Fibroblast of lung (primary cell): ENCODE measurements around the gene PAIP2. TPM values are rescaled to one million over a fixed set of nuclear protein-coding genes. Genes with fewer than 3 reads are reported as not detected.

ENCODE experiments used
- DNase-seq, 2 donors: peaks; one replicate each; pipeline versions ENCODE4 v3.0.0 to v3.0.0-alpha.2; 2010; ENCODE audit warnings: low read depth in 2 of 2
- H2AFZ ChIP-seq: 2 replicates; pipeline ENCODE4 v1.5.1; 2012; ENCODE audit warnings: low read length, control low read depth, inconsistent platforms
- H3K27ac ChIP-seq: 2 replicates; pipeline ENCODE4 v1.5.1; 2011; ENCODE audit warnings: low read length, control low read depth; ENCODE audit not compliant: insufficient read depth
- H3K27me3 ChIP-seq: 2 replicates; pipeline ENCODE4 v1.5.1; 2011; ENCODE audit warnings: mild to moderate bottlenecking, low read length; ENCODE audit not compliant: control insufficient read depth, insufficient read depth
- H3K36me3 ChIP-seq: 2 replicates; pipeline ENCODE4 v1.5.1; 2011; ENCODE audit warnings: low read length; ENCODE audit not compliant: control insufficient read depth, insufficient read depth
- H3K4me1 ChIP-seq: 2 replicates; pipeline ENCODE4 v1.5.1; 2011; ENCODE audit warnings: low read length; ENCODE audit not compliant: control insufficient read depth, insufficient read depth; ENCODE audit errors: extremely low read depth
- H3K4me2 ChIP-seq: 2 replicates; pipeline ENCODE4 v1.5.1; 2011; ENCODE audit warnings: low read length, control low read depth; ENCODE audit not compliant: insufficient read depth; ENCODE audit errors: extremely low read depth
- H3K4me3 ChIP-seq, 4 experiments: fragments of 200-600 bp in 1 of 4; sonication (generic) in 1 of 4; replicated peaks in 1 of 4; 2 replicates each; pipeline ENCODE4 v1.5.1; 2011 to 2016; ENCODE audit warnings: low read length in 4 of 4, low read depth in 3 of 4, mild to moderate bottlenecking in 3 of 4, control low read depth in 2 of 4, inconsistent platforms in 1 of 4, mixed read lengths in 1 of 4; ENCODE audit not compliant: insufficient read depth in 1 of 4; ENCODE audit errors: control extremely low read depth in 1 of 4
- H3K79me2 ChIP-seq: 2 replicates; pipeline ENCODE4 v1.5.1; 2012; ENCODE audit warnings: mild to moderate bottlenecking, low read length, inconsistent platforms; ENCODE audit not compliant: control insufficient read depth, insufficient read depth
- H3K9ac ChIP-seq: 2 replicates; pipeline ENCODE4 v1.5.1; 2011; ENCODE audit warnings: mild to moderate bottlenecking, low read length, control low read depth; ENCODE audit not compliant: insufficient read depth
- H3K9me3 ChIP-seq: 2 replicates; pipeline ENCODE4 v1.5.1; 2012; ENCODE audit warnings: low read depth, low read length; ENCODE audit not compliant: control insufficient read depth, insufficient read depth
- H4K20me1 ChIP-seq: 2 replicates; pipeline ENCODE4 v1.5.1; 2011; ENCODE audit warnings: low read length; ENCODE audit not compliant: control insufficient read depth, insufficient read depth; ENCODE audit errors: extremely low read depth
- CTCF ChIP-seq, 2 donors: IDR thresholded peaks in 1 of 2; conservative IDR thresholded peaks in 1 of 2; 1 replicate in 1 of 2; 2 replicates in 1 of 2; pipeline ENCODE4 v1.5.1; 2011 to 2012; ENCODE audit warnings: low read length in 2 of 2, control low read depth in 1 of 2, inconsistent platforms in 1 of 2, low read depth in 1 of 2, mild to moderate bottlenecking in 1 of 2
- EZH2 ChIP-seq: IDR thresholded peaks from 2 replicates; pipeline ENCODE4 v1.5.1; 2012; ENCODE audit warnings: low read length, control low read depth, mild to moderate bottlenecking; ENCODE audit errors: missing control alignments
- polyA plus RNA-seq, 2 donors: library from polyadenylated mRNA; depleted of rRNA in 1 of 2; stranded (reverse) in 1 of 2; unstranded in 1 of 2; fragments of >200 nt; gene quantifications; 2 replicates each; pipeline ENCODE4 v1.2.1, GENCODE V29; 2011 to 2012; ENCODE audit warnings: missing spikeins in 1 of 2
- total RNA-seq: library from RNA; depleted of rRNA; stranded (reverse); fragments of >200 nt; gene quantifications from 2 replicates; pipeline ENCODE4 v1.2.1, GENCODE V29; 2014

The PAIP2 gene
- total and polyA plus RNA-seq, 2 donors (not counting 1 experiment from before 2014, with no cell fraction given) = 59.0 to 105 TPM

- H4K20me1 ChIP-seq = no peaks in the 10 kb centered on the region
- no peak overlapping the region for H2AFZ ChIP-seq
- no peaks in the 10 kb centered on the region for H3K79me2 ChIP-seq
- no peak overlapping the region for H3K27ac ChIP-seq
- TF ChIP-seq CTCF (conservative IDR thresholded peaks at IDR 0.05 in 1 of 2, IDR thresholded peaks at IDR 0.05 in 1 of 2; ENCODE audit: low read depth in 1 of 2, low read length in 2 of 2) = no peak
- no peak for TF ChIP-seq EZH2
- H3K4me1 ChIP-seq = peaks cover 3% of the 10 kb centered on the region
- no peaks in the 10 kb centered on the region for H3K36me3 ChIP-seq
- no peak for DNase-seq
- H3K4me2 ChIP-seq = no peak overlapping the region
- H3K9ac ChIP-seq = no peak overlapping the region
- H3K27me3 ChIP-seq = no peaks in the 10 kb centered on the region
- no peak overlapping the region for H3K4me3 ChIP-seq
- no peaks in the 10 kb centered on the region for H3K9me3 ChIP-seq
Measured at GRCh38 chr5:139410993-139411828, 69.6 kb downstream of the PAIP2 start.

GRCh38 chr5:139413153-139413552, 71.5 kb downstream of the PAIP2 start:
- Histone ChIP-seq H3K27ac (no peak overlapping the region), H4K20me1 (no peaks in the 10 kb centered on the region), H3K79me2 (no peaks in the 10 kb centered on the region), H2AFZ (no peak overlapping the region), H3K9ac (no peak overlapping the region), H3K9me3 (no peaks in the 10 kb centered on the region), H3K4me3 (no peak overlapping the region), H3K4me1 (peaks cover 3% of the 10 kb centered on the region), H3K27me3 (no peaks in the 10 kb centered on the region), H3K36me3 (peaks cover 2% of the 10 kb centered on the region), H3K4me2 (no peak overlapping the region)
- TF ChIP-seq EZH2 = no peak
- no peak for DNase-seq

- peaks cover 2% of the 10 kb centered on the region for H3K36me3 ChIP-seq
- no peak for DNase-seq
- H3K9ac ChIP-seq = no peak overlapping the region
- no peaks in the 10 kb centered on the region for H3K9me3 ChIP-seq
- H4K20me1 ChIP-seq = no peaks in the 10 kb centered on the region
- H3K27me3 ChIP-seq = no peaks in the 10 kb centered on the region
- H3K79me2 ChIP-seq = no peaks in the 10 kb centered on the region
- no peak overlapping the region for H2AFZ ChIP-seq
- TF ChIP-seq CTCF (conservative IDR thresholded peaks at IDR 0.05 in 1 of 2, IDR thresholded peaks at IDR 0.05 in 1 of 2; ENCODE audit: low read depth in 1 of 2, low read length in 2 of 2) (no peak), EZH2 (no peak)
- no peak overlapping the region for H3K27ac ChIP-seq
- no peak overlapping the region for H3K4me2 ChIP-seq
- peaks cover 3% of the 10 kb centered on the region for H3K4me1 ChIP-seq
- no peak overlapping the region for H3K4me3 ChIP-seq
Measured at GRCh38 chr5:139413963-139414362, 72.3 kb downstream of the PAIP2 start.
